ENCODE data around the gene NPAS3. TPM values are rescaled to one million over a fixed set of nuclear protein-coding genes. Genes with fewer than 3 reads are reported as not detected.

Gene NPAS3
- total and polyA plus RNA-seq, 2 donors (not counting 1 experiment from before 2014, with no cell fraction given) = 0.10 to 0.50 TPM

DNA sequence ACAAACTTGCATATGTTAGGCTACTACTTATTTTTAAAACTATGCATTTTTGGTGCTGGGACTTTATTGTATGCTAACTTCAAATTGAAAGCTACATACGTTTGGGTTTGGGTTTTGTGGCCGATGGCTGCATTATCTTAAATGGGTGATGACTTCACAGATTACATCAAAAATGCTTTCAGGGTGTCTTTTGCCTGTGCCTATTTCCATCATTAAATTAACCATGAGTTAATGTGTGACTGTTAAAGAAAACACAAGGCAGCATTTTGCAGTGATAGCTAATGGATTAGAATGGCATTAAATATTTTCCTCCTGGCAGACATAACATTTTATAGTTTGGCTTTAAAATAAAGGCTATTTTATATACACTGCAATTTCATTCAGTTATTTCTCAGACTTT is 659.9 kb downstream of the NPAS3 start:
- no peaks in the 10 kb centered on the region for H3K4me1 ChIP-seq (ENCODE audit: control insufficient read depth, extremely low read depth, insufficient read depth, low read length)
- no peak overlapping the region for H2AFZ ChIP-seq (ENCODE audit: low read length)
- no peak for DNase-seq (ENCODE audit: low read depth in 2 of 2)
- no peak overlapping the region for H3K27ac ChIP-seq (ENCODE audit: insufficient read depth, low read length)
- no peaks in the 10 kb centered on the region for H3K9me3 ChIP-seq (ENCODE audit: control insufficient read depth, insufficient read depth, low read depth, low read length)
- no peaks in the 10 kb centered on the region for H4K20me1 ChIP-seq (ENCODE audit: control insufficient read depth, extremely low read depth, insufficient read depth, low read length)
- no peaks in the 10 kb centered on the region for H3K27me3 ChIP-seq (ENCODE audit: control insufficient read depth, insufficient read depth, low read length)
- H3K36me3 ChIP-seq (ENCODE audit: control insufficient read depth, insufficient read depth, low read length) = no peaks in the 10 kb centered on the region
- no peak overlapping the region for H3K4me2 ChIP-seq (ENCODE audit: extremely low read depth, insufficient read depth, low read length)
- no peak for TF ChIP-seq EZH2 (IDR thresholded peaks at IDR 0.05; ENCODE audit: low read length, missing control alignments)
- TF ChIP-seq, protein P1, sequence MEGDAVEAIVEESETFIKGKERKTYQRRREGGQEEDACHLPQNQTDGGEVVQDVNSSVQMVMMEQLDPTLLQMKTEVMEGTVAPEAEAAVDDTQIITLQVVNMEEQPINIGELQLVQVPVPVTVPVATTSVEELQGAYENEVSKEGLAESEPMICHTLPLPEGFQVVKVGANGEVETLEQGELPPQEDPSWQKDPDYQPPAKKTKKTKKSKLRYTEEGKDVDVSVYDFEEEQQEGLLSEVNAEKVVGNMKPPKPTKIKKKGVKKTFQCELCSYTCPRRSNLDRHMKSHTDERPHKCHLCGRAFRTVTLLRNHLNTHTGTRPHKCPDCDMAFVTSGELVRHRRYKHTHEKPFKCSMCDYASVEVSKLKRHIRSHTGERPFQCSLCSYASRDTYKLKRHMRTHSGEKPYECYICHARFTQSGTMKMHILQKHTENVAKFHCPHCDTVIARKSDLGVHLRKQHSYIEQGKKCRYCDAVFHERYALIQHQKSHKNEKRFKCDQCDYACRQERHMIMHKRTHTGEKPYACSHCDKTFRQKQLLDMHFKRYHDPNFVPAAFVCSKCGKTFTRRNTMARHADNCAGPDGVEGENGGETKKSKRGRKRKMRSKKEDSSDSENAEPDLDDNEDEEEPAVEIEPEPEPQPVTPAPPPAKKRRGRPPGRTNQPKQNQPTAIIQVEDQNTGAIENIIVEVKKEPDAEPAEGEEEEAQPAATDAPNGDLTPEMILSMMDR (conservative IDR thresholded peaks at IDR 0.05 in 1 of 2, IDR thresholded peaks at IDR 0.05 in 1 of 2; ENCODE audit: low read depth in 1 of 2, low read length in 2 of 2) = no peak
- H3K79me2 ChIP-seq (ENCODE audit: control insufficient read depth, insufficient read depth, low read length) = no peaks in the 10 kb centered on the region
- no peak overlapping the region for H3K4me3 ChIP-seq (replicated peaks in 1 of 4; ENCODE audit: control extremely low read depth in 1 of 4, insufficient read depth in 1 of 4, low read depth in 3 of 4, low read length in 4 of 4)
- H3K9ac ChIP-seq (ENCODE audit: insufficient read depth, low read length) = no peak overlapping the region

DNA sequence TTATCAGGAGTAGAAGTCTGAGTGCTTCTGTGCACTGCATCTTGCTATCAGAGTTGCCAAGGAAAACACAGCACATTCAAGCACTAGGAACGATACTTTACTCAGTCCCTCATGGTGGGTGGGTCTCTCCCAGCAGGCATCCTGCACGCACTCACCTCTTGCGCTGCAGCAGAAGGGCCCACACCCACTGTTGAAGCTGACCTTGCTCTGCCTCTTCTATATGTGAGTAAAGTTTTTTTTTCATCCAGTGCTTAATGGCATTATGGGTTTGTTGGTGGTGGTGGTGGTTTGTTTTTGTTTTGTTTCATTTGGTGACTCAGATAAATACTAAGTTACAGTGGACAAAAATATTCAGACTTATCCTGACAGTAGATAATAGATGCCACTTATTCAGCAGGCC is 663.7 kb downstream of the NPAS3 start:
- TF ChIP-seq, protein P1 (conservative IDR thresholded peaks at IDR 0.05 in 1 of 2, IDR thresholded peaks at IDR 0.05 in 1 of 2; ENCODE audit: low read depth in 1 of 2, low read length in 2 of 2) = no peak
- TF ChIP-seq EZH2 (IDR thresholded peaks at IDR 0.05; ENCODE audit: low read length, missing control alignments) = no peak
- no peaks in the 10 kb centered on the region for H3K9me3 ChIP-seq (ENCODE audit: control insufficient read depth, insufficient read depth, low read depth, low read length)
- peak in 1 of 2 donors; percentile 60 for DNase-seq (ENCODE audit: low read depth in 2 of 2)
- H3K4me1 ChIP-seq (ENCODE audit: control insufficient read depth, extremely low read depth, insufficient read depth, low read length) = no peaks in the 10 kb centered on the region
- no peaks in the 10 kb centered on the region for H3K79me2 ChIP-seq (ENCODE audit: control insufficient read depth, insufficient read depth, low read length)
- no peak overlapping the region for H3K4me3 ChIP-seq (replicated peaks in 1 of 4; ENCODE audit: control extremely low read depth in 1 of 4, insufficient read depth in 1 of 4, low read depth in 3 of 4, low read length in 4 of 4)
- H4K20me1 ChIP-seq (ENCODE audit: control insufficient read depth, extremely low read depth, insufficient read depth, low read length) = no peaks in the 10 kb centered on the region
- no peak overlapping the region for H3K27ac ChIP-seq (ENCODE audit: insufficient read depth, low read length)
- H3K9ac ChIP-seq (ENCODE audit: insufficient read depth, low read length) = no peak overlapping the region
- no peaks in the 10 kb centered on the region for H3K27me3 ChIP-seq (ENCODE audit: control insufficient read depth, insufficient read depth, low read length)
- no peak overlapping the region for H3K4me2 ChIP-seq (ENCODE audit: extremely low read depth, insufficient read depth, low read length)
- H3K36me3 ChIP-seq (ENCODE audit: control insufficient read depth, insufficient read depth, low read length) = no peaks in the 10 kb centered on the region
- H2AFZ ChIP-seq (ENCODE audit: low read length) = no peak overlapping the region

DNA sequence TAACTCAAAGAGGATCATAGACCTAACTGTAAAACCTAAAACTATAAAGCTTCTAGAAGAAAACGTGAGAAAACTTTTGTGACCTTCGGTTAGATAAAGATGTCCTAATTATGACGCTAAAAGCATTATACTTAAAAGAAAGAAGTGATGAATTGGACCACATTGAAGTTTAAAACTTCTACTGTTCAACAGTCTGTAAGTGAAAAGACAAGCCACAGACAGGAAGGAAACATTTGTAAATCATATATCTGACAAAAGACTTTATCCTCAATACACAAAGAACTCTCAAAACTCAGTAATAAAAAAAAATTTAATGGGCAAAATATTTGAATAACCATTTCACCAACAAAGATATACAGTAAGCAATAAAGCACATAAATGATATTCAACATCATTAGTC is 667.9 kb downstream of the NPAS3 start:
- no peaks in the 10 kb centered on the region for H3K27me3 ChIP-seq (ENCODE audit: control insufficient read depth, insufficient read depth, low read length)
- DNase-seq (ENCODE audit: low read depth in 2 of 2) = no peak
- H3K27ac ChIP-seq (ENCODE audit: insufficient read depth, low read length) = no peak overlapping the region
- H4K20me1 ChIP-seq (ENCODE audit: control insufficient read depth, extremely low read depth, insufficient read depth, low read length) = no peaks in the 10 kb centered on the region
- H3K4me3 ChIP-seq (replicated peaks in 1 of 4; ENCODE audit: control extremely low read depth in 1 of 4, insufficient read depth in 1 of 4, low read depth in 3 of 4, low read length in 4 of 4) = no peak overlapping the region
- TF ChIP-seq EZH2 (IDR thresholded peaks at IDR 0.05; ENCODE audit: low read length, missing control alignments) = no peak
- TF ChIP-seq, protein P1 (conservative IDR thresholded peaks at IDR 0.05 in 1 of 2, IDR thresholded peaks at IDR 0.05 in 1 of 2; ENCODE audit: low read depth in 1 of 2, low read length in 2 of 2) = no peak
- no peaks in the 10 kb centered on the region for H3K36me3 ChIP-seq (ENCODE audit: control insufficient read depth, insufficient read depth, low read length)
- H3K79me2 ChIP-seq (ENCODE audit: control insufficient read depth, insufficient read depth, low read length) = no peaks in the 10 kb centered on the region
- H3K4me2 ChIP-seq (ENCODE audit: extremely low read depth, insufficient read depth, low read length) = no peak overlapping the region
- no peak overlapping the region for H2AFZ ChIP-seq (ENCODE audit: low read length)
- no peaks in the 10 kb centered on the region for H3K4me1 ChIP-seq (ENCODE audit: control insufficient read depth, extremely low read depth, insufficient read depth, low read length)
- no peaks in the 10 kb centered on the region for H3K9me3 ChIP-seq (ENCODE audit: control insufficient read depth, insufficient read depth, low read depth, low read length)
- H3K9ac ChIP-seq (ENCODE audit: insufficient read depth, low read length) = no peak overlapping the region
